ENCODE results near the gene RFXANK.

DNA sequence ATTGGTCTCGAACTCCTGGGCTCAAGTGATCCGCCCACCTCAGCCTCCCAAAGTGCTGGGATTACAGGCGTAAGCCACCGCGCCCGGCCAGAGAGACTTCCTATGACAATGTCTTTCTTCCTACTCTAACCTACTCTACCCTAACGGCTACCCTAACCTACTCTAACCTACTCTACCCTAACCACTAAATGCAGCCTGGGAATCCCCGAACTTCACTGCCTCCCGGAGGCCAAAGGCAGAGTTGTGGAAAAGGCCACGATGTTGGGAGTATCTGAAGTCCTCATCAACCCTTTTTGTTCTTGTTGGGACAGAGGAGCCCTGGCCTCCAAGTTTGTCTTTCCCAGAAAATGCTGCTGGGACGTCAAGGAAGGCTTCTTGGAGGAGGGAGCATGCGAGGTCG lies 12.1 kb downstream of the RFXANK start:
- TF ChIP-seq, protein P1, sequence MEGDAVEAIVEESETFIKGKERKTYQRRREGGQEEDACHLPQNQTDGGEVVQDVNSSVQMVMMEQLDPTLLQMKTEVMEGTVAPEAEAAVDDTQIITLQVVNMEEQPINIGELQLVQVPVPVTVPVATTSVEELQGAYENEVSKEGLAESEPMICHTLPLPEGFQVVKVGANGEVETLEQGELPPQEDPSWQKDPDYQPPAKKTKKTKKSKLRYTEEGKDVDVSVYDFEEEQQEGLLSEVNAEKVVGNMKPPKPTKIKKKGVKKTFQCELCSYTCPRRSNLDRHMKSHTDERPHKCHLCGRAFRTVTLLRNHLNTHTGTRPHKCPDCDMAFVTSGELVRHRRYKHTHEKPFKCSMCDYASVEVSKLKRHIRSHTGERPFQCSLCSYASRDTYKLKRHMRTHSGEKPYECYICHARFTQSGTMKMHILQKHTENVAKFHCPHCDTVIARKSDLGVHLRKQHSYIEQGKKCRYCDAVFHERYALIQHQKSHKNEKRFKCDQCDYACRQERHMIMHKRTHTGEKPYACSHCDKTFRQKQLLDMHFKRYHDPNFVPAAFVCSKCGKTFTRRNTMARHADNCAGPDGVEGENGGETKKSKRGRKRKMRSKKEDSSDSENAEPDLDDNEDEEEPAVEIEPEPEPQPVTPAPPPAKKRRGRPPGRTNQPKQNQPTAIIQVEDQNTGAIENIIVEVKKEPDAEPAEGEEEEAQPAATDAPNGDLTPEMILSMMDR (IDR thresholded peaks at IDR 0.05; ENCODE audit: poor library complexity, severe bottlenecking): no peak
- no peak for TF ChIP-seq EZH2 (IDR thresholded peaks at IDR 0.05; ENCODE audit: borderline replicate concordance, insufficient read depth, low read length, poor library complexity, severe bottlenecking)
- TF ChIP-seq TAF1 (IDR thresholded peaks at IDR 0.05; ENCODE audit: low read depth): no peak
- no peak for TF ChIP-seq SMC3 (conservative IDR thresholded peaks at IDR 0.05; ENCODE audit: poor library complexity)
- no peak for TF ChIP-seq POLR2AphosphoS5 (IDR thresholded peaks at IDR 0.05)
- TF ChIP-seq MXI1 (conservative IDR thresholded peaks at IDR 0.05; ENCODE audit: poor library complexity, severe bottlenecking): no peak
- no peak for TF ChIP-seq EP300 (conservative IDR thresholded peaks at IDR 0.05; ENCODE audit: poor library complexity, severe bottlenecking)
- TF ChIP-seq, protein P2, sequence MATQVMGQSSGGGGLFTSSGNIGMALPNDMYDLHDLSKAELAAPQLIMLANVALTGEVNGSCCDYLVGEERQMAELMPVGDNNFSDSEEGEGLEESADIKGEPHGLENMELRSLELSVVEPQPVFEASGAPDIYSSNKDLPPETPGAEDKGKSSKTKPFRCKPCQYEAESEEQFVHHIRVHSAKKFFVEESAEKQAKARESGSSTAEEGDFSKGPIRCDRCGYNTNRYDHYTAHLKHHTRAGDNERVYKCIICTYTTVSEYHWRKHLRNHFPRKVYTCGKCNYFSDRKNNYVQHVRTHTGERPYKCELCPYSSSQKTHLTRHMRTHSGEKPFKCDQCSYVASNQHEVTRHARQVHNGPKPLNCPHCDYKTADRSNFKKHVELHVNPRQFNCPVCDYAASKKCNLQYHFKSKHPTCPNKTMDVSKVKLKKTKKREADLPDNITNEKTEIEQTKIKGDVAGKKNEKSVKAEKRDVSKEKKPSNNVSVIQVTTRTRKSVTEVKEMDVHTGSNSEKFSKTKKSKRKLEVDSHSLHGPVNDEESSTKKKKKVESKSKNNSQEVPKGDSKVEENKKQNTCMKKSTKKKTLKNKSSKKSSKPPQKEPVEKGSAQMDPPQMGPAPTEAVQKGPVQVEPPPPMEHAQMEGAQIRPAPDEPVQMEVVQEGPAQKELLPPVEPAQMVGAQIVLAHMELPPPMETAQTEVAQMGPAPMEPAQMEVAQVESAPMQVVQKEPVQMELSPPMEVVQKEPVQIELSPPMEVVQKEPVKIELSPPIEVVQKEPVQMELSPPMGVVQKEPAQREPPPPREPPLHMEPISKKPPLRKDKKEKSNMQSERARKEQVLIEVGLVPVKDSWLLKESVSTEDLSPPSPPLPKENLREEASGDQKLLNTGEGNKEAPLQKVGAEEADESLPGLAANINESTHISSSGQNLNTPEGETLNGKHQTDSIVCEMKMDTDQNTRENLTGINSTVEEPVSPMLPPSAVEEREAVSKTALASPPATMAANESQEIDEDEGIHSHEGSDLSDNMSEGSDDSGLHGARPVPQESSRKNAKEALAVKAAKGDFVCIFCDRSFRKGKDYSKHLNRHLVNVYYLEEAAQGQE (IDR thresholded peaks at IDR 0.05; ENCODE audit: borderline replicate concordance): no peak
- no peak for TF ChIP-seq RAD21 (conservative IDR thresholded peaks at IDR 0.05)
